ENCODE data around the gene ARHGAP22. TPM values are rescaled to one million over a fixed set of nuclear protein-coding genes. Genes with fewer than 3 reads are reported as not detected.

Gene ARHGAP22
- total and polyA plus RNA-seq, 2 experiments from 2014 or later, result 41.9 to 44.4 TPM

- no peak overlapping the region for H3K27ac ChIP-seq
- H3F3A ChIP-seq (ENCODE audit: insufficient read depth), result peaks cover 21% of the 10 kb centered on the region
- no peak overlapping the region for H3K4me3 ChIP-seq
- H3K9me2 ChIP-seq (ENCODE audit: insufficient read depth), result no peaks in the 10 kb centered on the region
- H3K9me3 ChIP-seq (ENCODE audit: low read depth), result no peaks in the 10 kb centered on the region
- peaks cover 38% of the 10 kb centered on the region for H3K4me1 ChIP-seq (ENCODE audit: insufficient read depth)
- WGBS, 2 experiments (ENCODE audit: low coverage in 1 of 2, low lambda C conversion rate in 2 of 2, missing lambda C conversion rate in 2 of 2), result 74 to 78% methylated on average over 6 of the region's 6 CpGs
- no peak overlapping the region for H3K4me2 ChIP-seq (ENCODE audit: unreplicated experiment)
- peaks cover 4% of the 10 kb centered on the region; the same call in 1 of the 2 replicates for H3K36me3 ChIP-seq (ENCODE audit: low read depth)
- DNase-seq, result no peak
- H3K79me2 ChIP-seq (ENCODE audit: insufficient read depth), result peaks cover 100% of the 10 kb centered on the region
- H2AFZ ChIP-seq, result no peak overlapping the region
- no peak for TF ChIP-seq EZH2 (IDR thresholded peaks at IDR 0.05; ENCODE audit: insufficient read depth, poor library complexity, severe bottlenecking)
- no peak overlapping the region for H3K9ac ChIP-seq
- peaks cover 4% of the 10 kb centered on the region; the same call in 1 of the 2 replicates for H4K20me1 ChIP-seq (ENCODE audit: insufficient read depth)
- in situ Hi-C loops (cut with MboI), result no loop called here
- no peaks in the 10 kb centered on the region for H3K27me3 ChIP-seq (replicated peaks; ENCODE audit: insufficient read depth)
These were observed 5.7 kb downstream of the ARHGAP22 start for GRCh38 chr10:48598936-48599829.

DNA sequence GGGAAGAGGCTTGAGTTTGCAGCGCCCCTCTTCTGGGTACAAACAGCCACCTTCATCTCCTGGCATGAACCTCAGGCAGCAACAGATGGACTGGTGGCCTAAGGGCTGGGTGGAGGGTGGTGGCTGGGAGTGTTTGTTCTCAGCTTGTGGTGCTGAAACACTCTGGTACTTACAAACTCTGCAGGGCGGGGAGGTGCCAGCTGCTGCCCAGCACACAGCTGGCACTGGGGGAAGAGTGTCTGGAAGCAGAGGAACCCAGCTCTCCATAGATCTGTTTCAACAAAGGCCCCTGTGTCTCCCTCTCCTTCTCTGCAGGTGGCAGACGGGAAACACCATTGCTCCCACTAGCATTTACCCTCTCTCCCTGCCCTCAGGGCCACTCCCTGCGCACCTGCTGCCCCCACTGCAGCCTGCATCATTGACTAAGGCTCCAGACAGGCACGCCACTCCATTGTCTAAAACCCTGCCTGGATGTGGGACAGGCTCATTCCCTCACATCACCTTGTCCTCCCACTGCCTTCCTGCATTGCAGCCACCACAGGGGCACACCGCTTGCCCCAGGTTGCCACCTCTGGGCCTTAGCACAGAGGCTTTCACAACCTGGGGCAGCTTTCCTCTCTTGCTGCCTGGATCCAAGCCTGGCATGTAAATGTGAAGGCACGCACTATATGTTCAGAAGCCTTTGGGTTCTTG, 6.5 kb downstream of the ARHGAP22 start:
- Histone ChIP-seq H3F3A (ENCODE audit: insufficient read depth) (peaks cover 18% of the 10 kb centered on the region), H2AFZ (no peak overlapping the region), H3K79me2 (ENCODE audit: insufficient read depth) (peaks cover 100% of the 10 kb centered on the region), H3K36me3 (ENCODE audit: low read depth) (peaks cover 4% of the 10 kb centered on the region; the same call in 1 of the 2 replicates), H3K4me1 (ENCODE audit: insufficient read depth) (peaks cover 33% of the 10 kb centered on the region), H4K20me1 (ENCODE audit: insufficient read depth) (peaks cover 4% of the 10 kb centered on the region; the same call in 1 of the 2 replicates), H3K4me2 (ENCODE audit: unreplicated experiment) (no peak overlapping the region), H3K9me3 (ENCODE audit: low read depth) (no peaks in the 10 kb centered on the region), H3K9me2 (ENCODE audit: insufficient read depth) (no peaks in the 10 kb centered on the region), H3K9ac (no peak overlapping the region), H3K27me3 (replicated peaks; ENCODE audit: insufficient read depth) (no peaks in the 10 kb centered on the region), H3K4me3 (no peak overlapping the region), H3K27ac (no peak overlapping the region)
- in situ Hi-C loops (cut with MboI), result no loop called here
- TF ChIP-seq EZH2phosphoT487 (IDR thresholded peaks at IDR 0.05; ENCODE audit: insufficient read depth, low read depth) (no peak), EZH2 (IDR thresholded peaks at IDR 0.05; ENCODE audit: insufficient read depth, poor library complexity, severe bottlenecking) (no peak)
- no peak for DNase-seq
- WGBS, 2 experiments (ENCODE audit: low coverage in 1 of 2, low lambda C conversion rate in 2 of 2, missing lambda C conversion rate in 2 of 2), result 98 to 99% methylated on average over 7 of the region's 7 CpGs

GRCh38 chr10:48595539-48595932, 9.3 kb downstream of the ARHGAP22 start:
- peaks cover 100% of the 10 kb centered on the region for H3K79me2 ChIP-seq (ENCODE audit: insufficient read depth)
- peaks cover 20% of the 10 kb centered on the region for H3F3A ChIP-seq (ENCODE audit: insufficient read depth)
- H3K27me3 ChIP-seq (replicated peaks; ENCODE audit: insufficient read depth), result no peaks in the 10 kb centered on the region
- no peak overlapping the region for H3K4me2 ChIP-seq (ENCODE audit: unreplicated experiment)
- no peak overlapping the region for H3K27ac ChIP-seq
- no peaks in the 10 kb centered on the region for H3K9me2 ChIP-seq (ENCODE audit: insufficient read depth)
- no peak overlapping the region for H2AFZ ChIP-seq
- H3K9me3 ChIP-seq (ENCODE audit: low read depth), result no peaks in the 10 kb centered on the region
- no peak overlapping the region for H3K4me3 ChIP-seq
- peaks cover 4% of the 10 kb centered on the region; the same call in 1 of the 2 replicates for H3K36me3 ChIP-seq (ENCODE audit: low read depth)
- in situ Hi-C loops (cut with MboI), result no loop called here
- DNase-seq, result no peak
- H3K9ac ChIP-seq, result no peak overlapping the region
- peaks cover 6% of the 10 kb centered on the region for H3K4me1 ChIP-seq (ENCODE audit: insufficient read depth)
- TF ChIP-seq EZH2 (IDR thresholded peaks at IDR 0.05; ENCODE audit: insufficient read depth, poor library complexity, severe bottlenecking), result no peak
- H4K20me1 ChIP-seq (ENCODE audit: insufficient read depth), result no peaks in the 10 kb centered on the region
- WGBS, 2 experiments (ENCODE audit: low coverage in 1 of 2, low lambda C conversion rate in 2 of 2, missing lambda C conversion rate in 2 of 2), result 92 to 98% methylated on average over 3 of the region's 3 CpGs

GRCh38 chr10:48594803-48595538, 9.9 kb downstream of the ARHGAP22 start:
- H3K9me2 ChIP-seq (ENCODE audit: insufficient read depth), result no peaks in the 10 kb centered on the region
- H3F3A ChIP-seq (ENCODE audit: insufficient read depth), result peaks cover 25% of the 10 kb centered on the region
- DNase-seq, result no peak
- no peak overlapping the region for H3K4me2 ChIP-seq (ENCODE audit: unreplicated experiment)
- peaks cover 100% of the 10 kb centered on the region for H3K79me2 ChIP-seq (ENCODE audit: insufficient read depth)
- peaks cover 4% of the 10 kb centered on the region; the same call in 1 of the 2 replicates for H3K36me3 ChIP-seq (ENCODE audit: low read depth)
- in situ Hi-C loops (cut with MboI), result no loop called here
- no peak overlapping the region for H2AFZ ChIP-seq
- H3K9me3 ChIP-seq (ENCODE audit: low read depth), result no peaks in the 10 kb centered on the region
- no peaks in the 10 kb centered on the region for H3K27me3 ChIP-seq (replicated peaks; ENCODE audit: insufficient read depth)
- TF ChIP-seq EZH2 (IDR thresholded peaks at IDR 0.05; ENCODE audit: insufficient read depth, poor library complexity, severe bottlenecking), result no peak
- TF ChIP-seq EZH2phosphoT487 (IDR thresholded peaks at IDR 0.05; ENCODE audit: insufficient read depth, low read depth), result no peak
- H3K27ac ChIP-seq, result no peak overlapping the region
- no peaks in the 10 kb centered on the region for H4K20me1 ChIP-seq (ENCODE audit: insufficient read depth)
- no peak overlapping the region for H3K9ac ChIP-seq
- H3K4me3 ChIP-seq, result no peak overlapping the region
- WGBS, 2 experiments (ENCODE audit: low coverage in 1 of 2, low lambda C conversion rate in 2 of 2, missing lambda C conversion rate in 2 of 2), result 80 to 89% methylated on average over 7 of the region's 7 CpGs
- H3K4me1 ChIP-seq (ENCODE audit: insufficient read depth), result peaks cover 5% of the 10 kb centered on the region; the same call in 1 of the 2 replicates
